ENCODE measurements around the gene TMEM238.
A peak's percentile ranks its signal among the peaks of the same experiment; 100 is the strongest.

- TF ChIP-seq POLR2A (IDR thresholded peaks at IDR 0.05; ENCODE audit: low read depth, low read length) (peak; percentile 73; the same call in 1 of the 2 replicates), TAF1 (IDR thresholded peaks at IDR 0.05; ENCODE audit: low read depth, low read length) (peak; percentile 80; the same call in 1 of the 2 replicates), POLR2AphosphoS5 (IDR thresholded peaks at IDR 0.05; ENCODE audit: low read depth, low read length) (peak; percentile 66), POU2F2 (IDR thresholded peaks at IDR 0.05; ENCODE audit: low read depth, low read length) (peak; percentile 98), PAX5 (IDR thresholded peaks at IDR 0.05; ENCODE audit: insufficient read depth, low read length, severe bottlenecking) (peak; percentile 70)
Observed at GRCh38 chr19:55407800-55408532, 23.9 kb upstream of the TMEM238 start.
